IMR-90 (cell line): ENCODE measurements around the gene SNAP29. TPM values are rescaled to one million over a fixed set of nuclear protein-coding genes. Genes with fewer than 3 reads are reported as not detected.

Experiments used
- ATAC-seq: fragments of 200-7000 bp; cut with Tn5 transposase; 2 replicates; pipeline ENCODE4 v1.9.1; 2020; ENCODE audit warnings: low read depth, mild to moderate bottlenecking, moderate library complexity
- BruUV-seq: library from RNA; stranded (reverse); fragments of 400-500 nt; replicated peaks from 2 replicates; lab custom pipeline; 2021; lab: Mats Ljungman, UMichigan
- CTCF ChIA-PET: fragments of 300-600 bp; formaldehyde crosslinking; extraction: SDS; loops from one replicate; lab custom pipeline; 2021; ENCODE audit warnings: antibody characterized with exemption; lab: Yijun Ruan, JAX
- POLR2A ChIA-PET: fragments of 300-600 bp; sonication (Branson Sonifier 250); formaldehyde crosslinking; loops from one replicate; lab custom pipeline; 2022; ENCODE audit warnings: antibody characterized with exemption; ENCODE audit not compliant: unreplicated experiment; lab: Charles Lee
- DNase-seq: peaks from one replicate; pipeline ENCODE4 v3.0.0; 2013
- H2AFZ ChIP-seq: replicated peaks from 2 replicates; pipeline ENCODE3; 2013; ENCODE audit warnings: low read length, mild to moderate bottlenecking; ENCODE audit not compliant: poor library complexity
- H2AK5ac ChIP-seq: 2 replicates; pipeline ENCODE4 v1.6.1; 2013; ENCODE audit warnings: low read depth, low read length, inconsistent platforms
- H2AK9ac ChIP-seq: replicated peaks from 2 replicates; pipeline ENCODE3; 2013; ENCODE audit warnings: mild to moderate bottlenecking, low read depth, low read length, moderate library complexity; ENCODE audit not compliant: poor library complexity
- H2BK120ac ChIP-seq: 2 replicates; pipeline ENCODE4 v1.6.1; 2013; ENCODE audit warnings: low read depth, low read length, inconsistent platforms
- H2BK15ac ChIP-seq: 3 replicates; pipeline ENCODE4 v1.6.1; 2013; ENCODE audit warnings: low read depth, low read length, inconsistent platforms
- H2BK20ac ChIP-seq: 2 replicates; pipeline ENCODE4 v1.6.1; 2013; ENCODE audit warnings: low read depth, mild to moderate bottlenecking, inconsistent platforms, low read length, moderate library complexity
- H2BK5ac ChIP-seq: 2 replicates; pipeline ENCODE4 v1.6.1; 2013; ENCODE audit warnings: mild to moderate bottlenecking, low read depth, low read length, inconsistent platforms; ENCODE audit not compliant: poor library complexity, severe bottlenecking
- H3K14ac ChIP-seq: replicated peaks from 2 replicates; pipeline ENCODE4 v1.6.1; 2013; ENCODE audit warnings: low read depth, low read length, inconsistent platforms
- H3K18ac ChIP-seq: 2 replicates; pipeline ENCODE4 v1.6.1; 2013; ENCODE audit warnings: low read depth, low read length, control low read depth
- H3K23ac ChIP-seq: 2 replicates; pipeline ENCODE4 v1.6.1; 2013; ENCODE audit warnings: low read depth, low read length, inconsistent platforms
- H3K27ac ChIP-seq: 2 replicates; pipeline ENCODE4 v1.5.1; 2013; ENCODE audit warnings: mild to moderate bottlenecking, control low read depth, low read length; ENCODE audit not compliant: insufficient read depth
- H3K27me3 ChIP-seq: 2 replicates; pipeline ENCODE4 v1.6.1; 2013; ENCODE audit warnings: low read length; ENCODE audit not compliant: control insufficient read depth, insufficient read depth
- H3K36me3 ChIP-seq: 2 replicates; pipeline ENCODE4 v1.6.1; 2013; ENCODE audit warnings: low read length, mixed read lengths; ENCODE audit not compliant: control insufficient read depth, insufficient read depth
- H3K4ac ChIP-seq: 2 replicates; pipeline ENCODE4 v1.6.1; 2013; ENCODE audit warnings: low read depth, low read length, inconsistent platforms
- H3K4me1 ChIP-seq: 2 replicates; pipeline ENCODE4 v1.6.1; 2013; ENCODE audit warnings: low read length, mixed read lengths; ENCODE audit not compliant: control insufficient read depth, insufficient read depth
- H3K4me2 ChIP-seq: 2 replicates; pipeline ENCODE4 v1.6.1; 2013; ENCODE audit warnings: low read depth, mild to moderate bottlenecking, control low read depth, low read length, moderate library complexity
- H3K4me3 ChIP-seq: 2 replicates; pipeline ENCODE4 v1.5.1; 2013; ENCODE audit warnings: low read depth, mild to moderate bottlenecking, control low read depth, low read length, moderate library complexity; ENCODE audit not compliant: insufficient read depth
- H3K56ac ChIP-seq: 2 replicates; pipeline ENCODE4 v1.6.1; 2013; ENCODE audit warnings: low read length, inconsistent platforms; ENCODE audit not compliant: insufficient read depth; ENCODE audit errors: extremely low read depth
- H3K79me1 ChIP-seq, 2 experiments: 2 replicates each; pipeline ENCODE4 v1.6.1; 2013; ENCODE audit warnings: low read length in 2 of 2, inconsistent platforms in 1 of 2, low read depth in 1 of 2
- H3K9ac ChIP-seq: 2 replicates; pipeline ENCODE4 v1.6.1; 2013; ENCODE audit warnings: low read depth, low read length, control low read depth
- H3K9me1 ChIP-seq: 2 replicates; pipeline ENCODE4 v1.6.1; 2013; ENCODE audit warnings: low read length, inconsistent platforms; ENCODE audit not compliant: insufficient read depth
- H3K9me3 ChIP-seq: 2 replicates; pipeline ENCODE4 v1.6.1; 2013; ENCODE audit warnings: low read length; ENCODE audit not compliant: control insufficient read depth, insufficient read depth
- H4K20me1 ChIP-seq: 2 replicates; pipeline ENCODE4 v1.6.1; 2013; ENCODE audit warnings: low read length, inconsistent platforms; ENCODE audit not compliant: insufficient read depth
- H4K5ac ChIP-seq: 2 replicates; pipeline ENCODE4 v1.6.1; 2013; ENCODE audit warnings: mild to moderate bottlenecking, low read depth, low read length, control low read depth
- H4K8ac ChIP-seq, 2 experiments: 2 replicates each; pipeline ENCODE4 v1.6.1; 2013; ENCODE audit warnings: low read depth in 2 of 2, low read length in 2 of 2, control low read depth in 1 of 2, inconsistent platforms in 1 of 2
- H4K91ac ChIP-seq: 2 replicates; pipeline ENCODE4 v1.6.1; 2013; ENCODE audit warnings: low read depth, low read length, inconsistent platforms; ENCODE audit not compliant: insufficient read depth
- BHLHE40 ChIP-seq: fragments of 150-350 bp; IDR thresholded peaks from 2 replicates; pipeline ENCODE4 v1.6.1; 2016; ENCODE audit warnings: mild to moderate bottlenecking, low read depth, low read length
- CEBPB ChIP-seq: IDR thresholded peaks from 2 replicates; pipeline ENCODE4 v1.6.1; 2012; ENCODE audit warnings: low read depth, low read length, improper control_type of control experiment
- CHD1 ChIP-seq: IDR thresholded peaks from 2 replicates; pipeline ENCODE4 v1.6.1; 2012; ENCODE audit warnings: low read depth, low read length, improper control_type of control experiment
- CTCF ChIP-seq: conservative IDR thresholded peaks from 2 replicates; pipeline ENCODE4 v1.5.1; 2012; ENCODE audit warnings: mild to moderate bottlenecking, low read depth, low read length, improper control_type of control experiment
- ELK1 ChIP-seq: fragments of 150-350 bp; IDR thresholded peaks from 2 replicates; pipeline ENCODE4 v1.6.1; 2016; ENCODE audit warnings: low read depth, mild to moderate bottlenecking, low read length, moderate library complexity, borderline replicate concordance
- FOS ChIP-seq: fragments of 150-350 bp; IDR thresholded peaks from 2 replicates; pipeline ENCODE4 v1.6.1; 2016; ENCODE audit warnings: low read depth, low read length
- MAFK ChIP-seq: IDR thresholded peaks from 2 replicates; pipeline ENCODE4 v1.6.1; 2012; ENCODE audit warnings: low read depth, low read length, improper control_type of control experiment
- MAZ ChIP-seq: IDR thresholded peaks from 2 replicates; pipeline ENCODE4 v1.6.1; 2012; ENCODE audit warnings: low read depth, mild to moderate bottlenecking, low read length, improper control_type of control experiment, moderate library complexity, borderline replicate concordance
- MXI1 ChIP-seq: IDR thresholded peaks from 2 replicates; pipeline ENCODE4 v1.6.1; 2012; ENCODE audit warnings: low read depth, mild to moderate bottlenecking, low read length, moderate library complexity, borderline replicate concordance
- NFE2L2 ChIP-seq: fragments of 150-350 bp; IDR thresholded peaks from 2 replicates; pipeline ENCODE4 v1.6.1; 2016; ENCODE audit warnings: low read depth, mild to moderate bottlenecking, low read length
- POLR2A ChIP-seq: IDR thresholded peaks from 2 replicates; pipeline ENCODE4 v1.6.1; 2012; ENCODE audit warnings: mild to moderate bottlenecking, low read depth, low read length
- RAD21 ChIP-seq: IDR thresholded peaks from 2 replicates; pipeline ENCODE4 v1.6.1; 2012; ENCODE audit warnings: low read length, improper control_type of control experiment
- RCOR1 ChIP-seq: IDR thresholded peaks from 2 replicates; pipeline ENCODE4 v1.6.1; 2012; ENCODE audit warnings: mild to moderate bottlenecking, low read length, improper control_type of control experiment; ENCODE audit not compliant: insufficient replicate concordance
- RFX5 ChIP-seq: IDR thresholded peaks from 2 replicates; pipeline ENCODE4 v1.8.0; 2012; ENCODE audit warnings: low read depth, mild to moderate bottlenecking, low read length, moderate library complexity
- SMC3 ChIP-seq: fragments of 150-350 bp; IDR thresholded peaks from 2 replicates; pipeline ENCODE4 v1.6.1; 2016; ENCODE audit warnings: low read depth, mild to moderate bottlenecking, antibody characterized with exemption, low read length, moderate library complexity
- USF2 ChIP-seq: fragments of 150-350 bp; IDR thresholded peaks from 2 replicates; pipeline ENCODE4 v1.6.1; 2017; ENCODE audit warnings: mild to moderate bottlenecking, antibody characterized with exemption, low read length, low read depth
- WGBS, 2 experiments: methylation state at CpG; one replicate each; pipeline versions ENCODE4 v1.1.5 to v1.1.7; 2013; ENCODE audit warnings: missing lambda C conversion rate in 2 of 2; ENCODE audit not compliant: insufficient read length in 1 of 2; ENCODE audit errors: extremely low coverage in 2 of 2; 5-methylcytosine and 5-hydroxymethylcytosine counted together
- dilution Hi-C: fragments of 300-500 bp; cut with HindIII; formaldehyde crosslinking; loops from one replicate; pipeline ENCODE4 v1.14.3; 2018; ENCODE audit warnings: low sequenced_read_pairs; ENCODE audit not compliant: unreplicated experiment
- in situ Hi-C: fragments of 300-500 bp; cut with MboI; formaldehyde crosslinking; loops from 3 replicates; pipeline ENCODE4 v1.14.3; 2019; ENCODE audit warnings: low sequenced_read_pairs, inconsistent platforms, mixed read lengths
- intact Hi-C: fragments of 100-400 bp; cut with micrococcal nuclease; formaldehyde crosslinking; loops from 2 replicates; pipeline ENCODE4 v1.10.0; 2022
- polyA plus RNA-seq, 3 experiments: library from polyadenylated mRNA; depleted of rRNA; stranded (reverse); fragments of >200 nt; gene quantifications; 2 replicates each; pipeline ENCODE4 v1.2.3, GENCODE V29; 2012; ENCODE audit warnings: low replicate concordance in 1 of 3
- total RNA-seq: library from RNA; depleted of rRNA; stranded (reverse); fragments of >200 nt; gene quantifications from 2 replicates; pipeline ENCODE4 v1.2.3, GENCODE V29; 2012

SNAP29 gene
- total and polyA plus RNA-seq, 2 of the 4 experiments (the other 2 are of a cell fraction) = 10.6 to 29.5 TPM

- H2BK15ac ChIP-seq = no peak overlapping the region
- H3K9ac ChIP-seq = no peak overlapping the region
- WGBS, 2 experiments = no CpG with 5 or more reads among the region's 3 CpGs
- H3K18ac ChIP-seq = no peak overlapping the region
- intact Hi-C loops = no loop called here
- ATAC-seq (no peak), DNase-seq (no peak)
- no peak overlapping the region for H3K27ac ChIP-seq
- in situ Hi-C loops = no loop called here
- no peak overlapping the region for H2BK5ac ChIP-seq
- no peak overlapping the region for H4K5ac ChIP-seq
- no peaks in the 10 kb centered on the region for H3K36me3 ChIP-seq
- POLR2A ChIA-PET = no interaction called here
- CTCF ChIA-PET = interaction anchor here (2.0 kb wide), 1 partner anchor 11 kb away, joined by 9 read pairs; the partner anchor contains the start of gene CRKL
- no peak overlapping the region for H3K14ac ChIP-seq
- no peak overlapping the region for H3K4me2 ChIP-seq
- no TSS peak for BruUV-seq
- H3K4me1 ChIP-seq = peaks cover 10% of the 10 kb centered on the region
- no peaks in the 10 kb centered on the region for H4K20me1 ChIP-seq
- no peak overlapping the region for H2AK5ac ChIP-seq
- H2AK9ac ChIP-seq = no peak overlapping the region
- TF ChIP-seq FOS (no peak), SMC3 (no peak), USF2 (no peak), POLR2A (no peak), RFX5 (no peak), BHLHE40 (no peak), RAD21 (no peak), CTCF (no peak), ELK1 (no peak), MAZ (no peak), CHD1 (no peak), RCOR1 (no peak), CEBPB (no peak), MXI1 (no peak), NFE2L2 (no peak), MAFK (no peak)
- H3K4ac ChIP-seq = no peak overlapping the region
- H3K79me1 ChIP-seq = 0 out of 4 replicates have a peak, but pooled peaks cover 0 to 2% of the 10 kb centered on the region in 2 experiments
- no peak overlapping the region for H2BK120ac ChIP-seq
- dilution Hi-C loops = no loop called here
- no peak overlapping the region for H3K56ac ChIP-seq
- H2AFZ ChIP-seq = no peak overlapping the region
- no peak overlapping the region for H3K23ac ChIP-seq
- H4K91ac ChIP-seq = no peak overlapping the region
- no peak overlapping the region for H3K4me3 ChIP-seq
- H4K8ac ChIP-seq = no peak overlapping the region
- H3K9me3 ChIP-seq = no peaks in the 10 kb centered on the region
- no peak overlapping the region for H2BK20ac ChIP-seq
- H3K27me3 ChIP-seq = no peaks in the 10 kb centered on the region
- H3K9me1 ChIP-seq = 0 out of 2 replicates have a peak, but pooled peaks cover 6% of the 10 kb centered on the region
Measured at GRCh38 chr22:20906387-20906767, 47.6 kb downstream of the SNAP29 start.
